Spinal cord (tissue), 10 donors: ENCODE results near the gene SPSB4. TPM values are rescaled to one million over a fixed set of nuclear protein-coding genes. Genes with fewer than 3 reads are reported as not detected.

Source experiments
- DNase-seq, 6 donors: peaks; one replicate each; pipeline versions ENCODE4 v3.0.0 to v3.0.0-alpha.2; 2013 to 2015; ENCODE audit warnings: low spot score in 6 of 6, low read depth in 4 of 6
- H3K27ac ChIP-seq: one replicate; pipeline ENCODE4 v1.5.1; 2013; ENCODE audit warnings: low read depth, low read length, control low read depth
- H3K27me3 ChIP-seq: one replicate; pipeline ENCODE4 v1.6.1; 2013; ENCODE audit warnings: low read length; ENCODE audit not compliant: control insufficient read depth, insufficient read depth
- H3K36me3 ChIP-seq: one replicate; pipeline ENCODE4 v1.6.1; 2013; ENCODE audit warnings: low read length; ENCODE audit not compliant: control insufficient read depth, insufficient read depth
- H3K4me1 ChIP-seq: one replicate; pipeline ENCODE4 v1.6.1; 2013; ENCODE audit warnings: low read length; ENCODE audit not compliant: control insufficient read depth, insufficient read depth
- H3K4me3 ChIP-seq: one replicate; pipeline ENCODE4 v1.5.1; 2013; ENCODE audit warnings: low read depth, low read length, control low read depth
- H3K9me3 ChIP-seq: one replicate; pipeline ENCODE4 v1.6.1; 2013; ENCODE audit warnings: low read length; ENCODE audit not compliant: control insufficient read depth, insufficient read depth
- whole genome bisulfite sequencing: methylation state at CpG from one replicate; pipeline ENCODE4 v1.1.5; 2013; ENCODE audit warnings: missing lambda C conversion rate; ENCODE audit not compliant: insufficient coverage; 5-methylcytosine and 5-hydroxymethylcytosine counted together
- polyA plus RNA-seq, 2 donors: library from polyadenylated mRNA; unstranded; fragments of 120-200 nt; gene quantifications; one replicate each; pipeline ENCODE4 v1.2.1, GENCODE V29; 2013; ENCODE audit not compliant: insufficient read length in 2 of 2
- total RNA-seq, 2 donors: library from RNA; depleted of rRNA in 1 of 2; stranded (reverse); fragments of 120-200 nt in 1 of 2; fragments of >200 nt in 1 of 2; gene quantifications; one replicate each; pipeline versions ENCODE4 v1.2.3 to v1.2.4, GENCODE V29; 2013 to 2014
- donor health status: healthy.

SPSB4 gene
- total and polyA plus RNA-seq, 4 donors: 5.3 to 22.8 (median 14.3) TPM

GRCh38 chr3:141019244-141019643 is 31.9 kb upstream of the SPSB4 start:
- Histone ChIP-seq H3K36me3 (no peaks in the 10 kb centered on the region), H3K27me3 (no peaks in the 10 kb centered on the region), H3K4me3 (no peak overlapping the region), H3K27ac (no peak overlapping the region), H3K9me3 (no peaks in the 10 kb centered on the region), H3K4me1 (no peaks in the 10 kb centered on the region)
- WGBS: 76% methylated on average over 19 of the region's 19 CpGs
- no peak for DNase-seq

- WGBS: 90% methylated on average over 4 of the region's 5 CpGs
- no peak overlapping the region for H3K4me3 ChIP-seq
- H3K4me1 ChIP-seq: no peaks in the 10 kb centered on the region
- no peak for DNase-seq
- H3K36me3 ChIP-seq: no peaks in the 10 kb centered on the region
- H3K9me3 ChIP-seq: no peaks in the 10 kb centered on the region
- no peaks in the 10 kb centered on the region for H3K27me3 ChIP-seq
- H3K27ac ChIP-seq: no peak overlapping the region
These were observed 30.9 kb upstream of the SPSB4 start for GRCh38 chr3:141020143-141020830.

GRCh38 chr3:141021261-141021660 is 29.9 kb upstream of the SPSB4 start:
- Histone ChIP-seq H3K36me3 (no peaks in the 10 kb centered on the region), H3K27me3 (no peaks in the 10 kb centered on the region), H3K4me3 (no peak overlapping the region), H3K4me1 (no peaks in the 10 kb centered on the region), H3K27ac (no peak overlapping the region), H3K9me3 (no peaks in the 10 kb centered on the region)
- WGBS: 100% methylated on average over 2 of the region's 4 CpGs
- DNase-seq: no peak

- no peak overlapping the region for H3K27ac ChIP-seq
- no peak for DNase-seq
- 100% methylated on average over 3 of the region's 22 CpGs for WGBS
- no peaks in the 10 kb centered on the region for H3K36me3 ChIP-seq
- no peaks in the 10 kb centered on the region for H3K27me3 ChIP-seq
- no peaks in the 10 kb centered on the region for H3K9me3 ChIP-seq
- H3K4me1 ChIP-seq: no peaks in the 10 kb centered on the region
- no peak overlapping the region for H3K4me3 ChIP-seq
These were observed 20.9 kb upstream of the SPSB4 start for GRCh38 chr3:141030296-141030695.

GRCh38 chr3:141039589-141039988 is 11.6 kb upstream of the SPSB4 start:
- no peaks in the 10 kb centered on the region for H3K4me1 ChIP-seq
- H3K27ac ChIP-seq: no peak overlapping the region
- no peaks in the 10 kb centered on the region for H3K27me3 ChIP-seq
- no peaks in the 10 kb centered on the region for H3K9me3 ChIP-seq
- H3K36me3 ChIP-seq: no peaks in the 10 kb centered on the region
- no peak overlapping the region for H3K4me3 ChIP-seq
- peak in 1 of 6 donors; percentile 41 for DNase-seq
- WGBS: 0% methylated on average over 2 of the region's 5 CpGs

GRCh38 chr3:141044695-141045641 is 6.2 kb upstream of the SPSB4 start:
- H3K4me3 ChIP-seq: no peak overlapping the region
- no peaks in the 10 kb centered on the region for H3K36me3 ChIP-seq
- no peak overlapping the region for H3K27ac ChIP-seq
- H3K27me3 ChIP-seq: no peaks in the 10 kb centered on the region
- WGBS: no CpG with 5 or more reads among the region's 4 CpGs
- H3K4me1 ChIP-seq: no peaks in the 10 kb centered on the region
- H3K9me3 ChIP-seq: no peaks in the 10 kb centered on the region
- DNase-seq: no peak

GRCh38 chr3:141045849-141046248 is 5.3 kb upstream of the SPSB4 start:
- Histone ChIP-seq H3K4me1 (peaks cover 4% of the 10 kb centered on the region), H3K4me3 (no peak overlapping the region), H3K36me3 (no peaks in the 10 kb centered on the region), H3K27ac (no peak overlapping the region), H3K9me3 (no peaks in the 10 kb centered on the region), H3K27me3 (no peaks in the 10 kb centered on the region)
- 89% methylated on average over 1 of the region's 1 CpG for WGBS
- no peak for DNase-seq

- Histone ChIP-seq H3K4me3 (no peak overlapping the region), H3K27ac (no peak overlapping the region), H3K36me3 (no peaks in the 10 kb centered on the region), H3K27me3 (no peaks in the 10 kb centered on the region), H3K4me1 (peaks cover 9% of the 10 kb centered on the region), H3K9me3 (no peaks in the 10 kb centered on the region)
- 89% methylated on average over 1 of the region's 1 CpG for WGBS
- no peak for DNase-seq
These were observed 4.0 kb upstream of the SPSB4 start for GRCh38 chr3:141047168-141047567.

GRCh38 chr3:141049681-141050080 is 1.5 kb upstream of the SPSB4 start:
- Histone ChIP-seq H3K27ac (no peak overlapping the region), H3K4me3 (no peak overlapping the region), H3K36me3 (no peaks in the 10 kb centered on the region), H3K9me3 (no peaks in the 10 kb centered on the region), H3K27me3 (peaks cover 4% of the 10 kb centered on the region), H3K4me1 (peaks cover 15% of the 10 kb centered on the region)
- 100% methylated on average over 1 of the region's 2 CpGs for WGBS
- DNase-seq: no peak
